CD4-positive, alpha-beta T cell treated with Interleukin-4 for 4 hours (primary cell): ENCODE results near the gene LYST.
"Not testable (repeated sequence)": the region's sequence is repeated elsewhere in the genome, so short reads cannot be mapped to it uniquely, and the experiment has no call there.

Source experiments
- DNase-seq: peaks from one replicate; pipeline ENCODE4 v3.0.0-alpha.2; 2020

The LYST gene

GRCh38 chr1:235754186-235754585, 112.5 kb downstream of the LYST start:
- DNase-seq = not testable (repeated sequence)

DNA sequence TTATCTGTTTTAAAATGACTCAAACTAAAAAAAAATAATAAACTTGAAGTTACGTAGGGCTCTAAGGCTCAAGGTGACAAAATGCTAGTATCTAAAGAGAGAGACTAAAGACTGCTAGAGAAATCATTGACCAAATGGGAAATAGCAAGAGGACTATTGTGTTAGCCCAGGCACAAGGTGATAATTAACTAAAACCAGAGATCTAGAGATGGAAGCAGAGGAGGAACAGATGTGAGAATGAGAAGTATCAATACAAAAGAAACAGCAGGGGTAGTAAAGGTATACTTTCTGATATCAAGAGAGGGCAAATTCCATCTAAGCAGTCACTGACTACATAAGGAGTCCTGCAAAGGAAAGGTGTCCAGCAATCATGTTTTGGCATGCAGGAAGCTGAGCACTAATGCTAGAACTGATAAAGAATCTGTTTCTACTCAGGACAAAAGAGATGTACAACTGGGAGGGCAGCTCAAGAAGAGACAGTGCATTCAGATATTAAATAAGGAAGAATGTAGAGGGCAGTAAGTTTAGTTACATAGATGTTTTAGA, 116.9 kb downstream of the LYST start:
- no peak for DNase-seq

DNA sequence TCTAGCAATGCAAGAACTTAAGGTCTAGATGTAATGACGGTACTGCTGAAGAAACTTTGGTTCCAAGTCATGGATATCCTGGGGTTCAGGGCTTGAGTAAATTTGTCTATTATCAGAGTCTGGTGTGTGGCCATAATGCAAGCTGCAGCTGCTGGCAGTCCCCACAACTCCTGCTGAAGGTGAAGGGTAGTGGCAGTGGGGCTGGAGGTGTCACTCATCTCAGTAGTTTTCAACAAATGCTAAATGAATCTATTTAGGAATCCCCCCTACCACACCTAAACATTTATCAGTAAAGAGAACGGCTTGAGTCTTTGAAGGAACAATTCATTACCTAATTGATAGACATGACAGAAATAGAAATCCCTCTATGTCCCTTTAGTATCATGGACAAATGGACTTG, 118.0 kb downstream of the LYST start:
- no peak for DNase-seq

- DNase-seq = no peak
Measured at GRCh38 chr1:235746245-235746644, 120.5 kb downstream of the LYST start.

GRCh38 chr1:235745503-235746136, 121.1 kb downstream of the LYST start:
- DNase-seq = no peak

DNA sequence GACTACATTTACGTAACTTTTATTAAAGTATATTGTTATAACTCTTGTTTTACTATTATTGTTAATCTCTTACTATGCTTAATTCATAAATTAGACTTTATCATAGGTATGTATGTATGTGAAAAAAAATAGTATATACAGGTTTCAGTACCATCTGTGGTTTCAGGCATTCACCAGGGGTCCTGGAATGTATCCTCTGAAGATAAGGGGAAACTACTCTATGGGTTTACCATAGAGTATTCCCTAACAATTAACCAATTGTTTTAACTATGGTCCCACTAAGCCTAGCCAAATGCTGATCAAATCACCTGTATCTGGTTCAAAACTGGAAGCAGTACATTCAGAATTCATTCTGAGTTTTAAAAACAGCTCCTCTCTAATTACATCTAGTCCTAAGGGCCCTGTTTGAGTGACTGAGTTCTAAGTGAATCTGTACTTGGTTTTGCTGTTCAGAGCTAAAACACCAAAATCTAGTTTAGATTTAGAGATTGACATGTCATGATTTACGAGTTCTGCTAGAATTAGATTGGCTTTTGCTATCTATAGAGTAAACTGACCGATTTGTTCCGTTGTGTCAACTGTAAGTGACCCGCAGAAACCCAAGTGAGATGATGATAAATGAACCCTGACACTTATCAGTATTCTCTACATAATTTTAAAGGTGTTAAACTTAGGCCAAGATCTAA, 123.6 kb downstream of the LYST start:
- DNase-seq = no peak

DNA sequence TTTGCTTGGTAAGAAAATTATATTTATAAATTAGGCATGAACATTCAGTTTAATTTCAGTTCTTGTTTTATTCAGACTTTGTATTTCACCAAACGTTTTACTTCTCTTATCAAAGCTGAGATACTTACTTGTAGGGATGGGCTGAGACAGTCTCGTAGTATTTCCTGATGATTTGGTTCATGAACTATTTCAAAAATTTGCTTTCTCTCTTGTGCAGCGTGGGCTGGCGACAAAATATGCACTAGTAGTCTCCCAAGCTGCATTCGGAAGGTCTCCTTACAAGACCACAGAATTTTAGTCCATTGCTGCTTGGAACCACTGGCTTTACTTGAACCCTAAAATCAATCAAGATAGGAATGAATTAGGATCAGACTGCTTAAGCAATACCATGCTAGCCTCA, 125.4 kb downstream of the LYST start:
- no peak for DNase-seq

GRCh38 chr1:235739631-235740030, 127.1 kb downstream of the LYST start:
- DNase-seq = no peak

- no peak for DNase-seq
Measured at GRCh38 chr1:235739124-235739523, 127.6 kb downstream of the LYST start.

GRCh38 chr1:235737751-235738150, 129.0 kb downstream of the LYST start:
- DNase-seq = no peak

- no peak for DNase-seq
Measured at GRCh38 chr1:235736263-235736662, 130.4 kb downstream of the LYST start.

GRCh38 chr1:235735621-235736020, 131.1 kb downstream of the LYST start:
- DNase-seq = no peak

DNA sequence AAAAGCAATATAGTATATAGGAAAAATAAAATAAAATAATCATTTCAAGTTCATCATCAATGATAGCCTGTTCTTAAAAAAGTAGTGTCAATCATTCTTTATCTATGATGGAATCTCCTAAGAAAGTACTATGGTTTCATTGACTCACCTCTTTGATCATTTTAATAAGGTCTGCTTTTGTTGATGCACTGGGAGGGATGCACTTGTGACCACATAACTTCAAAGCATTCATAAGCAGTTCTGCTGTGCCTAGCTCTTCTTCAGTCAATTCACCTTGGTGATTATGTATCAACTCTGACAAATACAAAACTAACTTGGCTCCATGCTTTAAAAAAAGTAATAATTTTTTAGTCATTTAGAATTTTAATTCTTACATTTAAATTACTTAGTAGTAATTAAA, 132.4 kb downstream of the LYST start:
- peak; percentile 36 for DNase-seq

- no peak for DNase-seq
Measured at GRCh38 chr1:235730007-235730406, 136.7 kb downstream of the LYST start.

- DNase-seq = no peak
Measured at GRCh38 chr1:235726557-235726956, 140.1 kb downstream of the LYST start.

DNA sequence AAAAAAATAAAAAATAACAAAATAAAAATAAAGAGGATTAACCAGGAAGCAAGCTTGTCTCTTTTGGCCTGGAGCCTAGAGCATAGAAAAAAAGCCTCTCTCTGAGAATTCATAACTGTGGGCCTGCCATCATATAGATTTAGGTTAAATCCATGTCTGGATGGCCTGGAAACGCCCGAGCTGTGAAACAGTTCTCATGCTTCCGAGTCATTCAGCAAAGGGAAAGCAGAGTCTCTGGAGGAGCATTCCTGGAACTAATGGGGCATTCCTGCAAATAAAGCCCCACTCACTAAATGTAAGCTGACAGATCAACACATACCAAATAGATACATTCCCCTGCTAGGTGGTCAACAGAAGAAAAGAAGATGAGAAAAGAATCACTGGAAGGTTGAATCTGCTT, 141.3 kb downstream of the LYST start:
- DNase-seq = no peak

DNA sequence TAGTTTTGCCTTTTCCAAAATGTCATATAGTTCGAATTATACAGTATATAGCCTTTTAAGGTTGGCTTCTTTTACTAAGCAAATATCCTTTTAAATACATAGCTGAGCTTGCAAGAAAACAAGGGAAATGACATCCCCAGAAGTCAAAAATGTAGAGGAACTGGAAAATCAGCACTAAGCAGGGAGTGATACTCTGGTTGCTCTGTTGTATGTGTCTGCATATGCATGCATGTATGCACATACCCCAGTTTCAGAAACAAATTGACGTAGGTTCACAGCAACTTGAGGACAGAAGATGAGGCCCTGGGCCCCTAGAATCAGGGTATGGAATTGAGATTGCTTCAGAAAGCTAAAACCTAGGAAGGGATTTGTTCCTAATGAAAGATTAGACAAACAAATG, 142.0 kb downstream of the LYST start:
- no peak for DNase-seq

- no peak for DNase-seq
Measured at GRCh38 chr1:235722858-235723257, 143.8 kb downstream of the LYST start.

DNA sequence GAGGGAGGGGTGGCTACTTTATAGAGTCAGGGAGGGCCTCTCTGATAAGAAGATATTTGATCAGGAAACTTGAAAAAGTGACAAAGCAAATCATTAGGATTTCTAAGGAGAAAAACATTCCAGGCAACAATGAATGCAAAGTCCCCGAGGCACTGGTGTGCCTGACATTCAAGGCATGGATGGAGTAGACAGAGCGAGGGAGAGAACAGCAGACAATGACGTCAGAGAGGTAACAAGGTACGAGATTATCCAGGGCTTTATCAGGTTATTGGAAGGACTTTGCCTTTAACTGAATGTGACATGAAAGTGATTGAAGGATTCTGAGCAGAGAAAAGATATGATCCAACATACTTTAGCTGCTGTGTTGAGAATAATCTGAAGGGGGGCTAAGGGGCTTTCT, 144.7 kb downstream of the LYST start:
- no peak for DNase-seq

DNA sequence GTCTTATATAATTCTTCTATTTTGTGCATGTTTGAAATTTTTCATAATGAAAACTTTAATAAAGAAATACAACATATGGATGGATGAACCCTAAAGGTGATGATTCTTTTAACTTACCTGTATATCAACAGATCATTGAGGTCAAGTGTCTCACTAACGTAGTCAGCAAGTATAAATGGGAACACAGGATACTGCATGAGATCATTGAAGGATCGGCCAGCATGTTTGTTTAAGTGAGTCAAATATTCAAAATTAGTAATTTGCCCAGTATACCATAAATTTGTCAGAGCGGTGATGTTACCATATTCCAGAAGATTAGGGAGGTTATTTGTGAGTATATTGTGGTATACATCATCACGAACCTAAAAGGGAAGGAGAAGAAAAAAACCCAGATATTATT, 146.2 kb downstream of the LYST start:
- DNase-seq = no peak

DNA sequence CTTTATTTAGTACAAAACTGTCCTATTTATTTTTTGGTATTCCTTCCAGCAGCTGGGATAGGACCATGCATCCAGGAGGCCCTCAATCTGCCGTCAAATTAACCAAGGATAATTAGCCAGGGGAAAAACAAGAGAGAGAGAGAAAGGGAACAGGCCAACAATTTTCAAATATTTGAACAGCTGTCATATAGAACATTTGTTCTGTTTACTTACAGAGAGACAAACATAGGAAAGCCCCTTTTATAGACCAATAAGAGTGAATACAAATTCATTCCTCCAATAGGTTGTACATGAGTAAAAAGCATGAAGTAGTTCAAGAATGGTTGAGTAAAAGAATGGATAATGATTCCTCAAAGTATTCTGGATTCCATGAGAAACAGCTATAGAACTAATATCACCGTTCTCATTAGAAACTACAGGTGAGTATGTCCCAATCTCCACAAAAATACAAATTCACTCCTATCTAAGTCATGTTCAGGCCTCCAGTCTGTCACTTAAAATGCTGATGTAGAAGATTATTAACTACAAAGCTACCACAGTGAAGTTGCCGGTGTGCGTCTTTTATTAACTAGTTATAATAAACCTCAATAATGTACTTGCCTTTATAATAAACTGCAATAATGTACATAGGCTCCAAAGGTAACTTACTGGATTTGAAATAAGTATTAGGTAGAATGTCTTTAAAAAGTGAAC, 152.4 kb downstream of the LYST start:
- no peak for DNase-seq

- no peak for DNase-seq
Measured at GRCh38 chr1:235712812-235713211, 153.9 kb downstream of the LYST start.

DNA sequence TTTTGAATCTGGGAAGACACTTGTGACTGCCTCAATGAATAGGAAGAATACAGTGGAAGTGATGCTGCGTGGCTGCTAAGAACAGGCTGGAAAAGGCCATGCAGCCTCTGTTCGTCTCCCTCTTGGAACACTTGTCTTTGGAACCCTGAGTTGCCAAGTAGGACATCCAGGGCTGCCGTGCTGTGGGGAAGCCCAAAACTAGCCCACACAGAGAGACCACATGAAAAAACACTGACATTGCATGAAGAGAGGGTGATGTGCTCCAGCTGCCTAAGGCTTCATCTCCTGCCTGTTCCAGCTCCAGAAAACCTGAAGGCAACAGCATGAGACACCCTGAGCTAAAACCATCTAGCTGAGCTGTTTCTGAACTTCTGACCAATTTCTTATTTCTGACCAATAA, 156.0 kb downstream of the LYST start:
- DNase-seq = no peak

GRCh38 chr1:235709018-235709417, 157.7 kb downstream of the LYST start:
- DNase-seq = no peak
